Stimulated activated CD4-positive, alpha-beta T cell treated with anti-CD3 and anti-CD28 coated beads, TNF-alpha, amount 100 ng/mL, for 24 hours (primary cell): ENCODE results near the gene ATXN10.
"Not testable (repeated sequence)": the region's sequence is repeated elsewhere in the genome, so short reads cannot be mapped to it uniquely, and the experiment has no call there.

Experiments used
- DNase-seq, 3 experiments: peaks; one replicate each; pipeline ENCODE4 v3.0.0-alpha.2; 2020; ENCODE audit warnings: low read depth in 3 of 3

The ATXN10 gene, protein sequence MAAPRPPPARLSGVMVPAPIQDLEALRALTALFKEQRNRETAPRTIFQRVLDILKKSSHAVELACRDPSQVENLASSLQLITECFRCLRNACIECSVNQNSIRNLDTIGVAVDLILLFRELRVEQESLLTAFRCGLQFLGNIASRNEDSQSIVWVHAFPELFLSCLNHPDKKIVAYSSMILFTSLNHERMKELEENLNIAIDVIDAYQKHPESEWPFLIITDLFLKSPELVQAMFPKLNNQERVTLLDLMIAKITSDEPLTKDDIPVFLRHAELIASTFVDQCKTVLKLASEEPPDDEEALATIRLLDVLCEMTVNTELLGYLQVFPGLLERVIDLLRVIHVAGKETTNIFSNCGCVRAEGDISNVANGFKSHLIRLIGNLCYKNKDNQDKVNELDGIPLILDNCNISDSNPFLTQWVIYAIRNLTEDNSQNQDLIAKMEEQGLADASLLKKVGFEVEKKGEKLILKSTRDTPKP

GRCh38 chr22:45671783-45672563, at the start of gene ATXN10:
ATXN10 (plus strand) TSS chr22:45671834; CDS start chr22:45672064, 230 bp downstream.
- peak; percentile 43 to 73 (median 56) for DNase-seq

DNA sequence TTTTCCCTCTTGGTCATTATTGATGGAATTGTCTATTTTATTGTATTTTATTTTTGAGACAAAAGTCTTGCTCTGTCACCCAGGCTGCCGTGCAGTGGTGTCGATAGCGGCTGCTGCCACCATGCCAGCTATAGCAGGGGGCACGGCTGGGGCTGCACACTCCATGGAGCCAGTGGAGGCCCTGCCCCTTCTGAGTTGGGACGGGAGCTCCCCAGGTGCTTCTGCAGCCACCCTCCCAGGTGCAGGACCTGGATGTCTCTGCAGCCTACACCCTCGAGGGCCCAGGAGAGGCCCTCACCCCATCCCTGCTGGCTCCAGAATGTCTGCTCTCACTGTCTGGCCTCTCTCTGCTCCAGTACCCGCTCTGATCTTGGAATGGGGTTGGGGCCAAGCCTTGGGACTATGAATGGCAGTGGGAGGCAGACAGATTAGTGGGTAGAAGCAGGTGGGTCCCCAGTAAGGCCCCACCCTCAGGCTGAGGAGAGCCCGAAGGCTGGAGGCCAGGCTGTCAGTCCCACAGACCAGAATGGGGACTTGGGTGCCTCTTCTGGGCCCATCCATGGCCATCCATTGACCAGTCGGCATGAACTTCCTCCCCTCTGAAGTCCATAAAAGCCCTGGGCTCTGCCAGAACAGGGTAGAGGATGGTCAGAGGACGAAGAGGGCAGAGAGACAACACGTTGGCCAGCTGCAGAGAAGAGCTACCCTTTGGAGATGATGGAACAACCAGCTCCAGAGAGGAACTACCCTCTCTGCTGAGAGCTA, 49.6 kb upstream of the ATXN10 start:
- no peak for DNase-seq

DNA sequence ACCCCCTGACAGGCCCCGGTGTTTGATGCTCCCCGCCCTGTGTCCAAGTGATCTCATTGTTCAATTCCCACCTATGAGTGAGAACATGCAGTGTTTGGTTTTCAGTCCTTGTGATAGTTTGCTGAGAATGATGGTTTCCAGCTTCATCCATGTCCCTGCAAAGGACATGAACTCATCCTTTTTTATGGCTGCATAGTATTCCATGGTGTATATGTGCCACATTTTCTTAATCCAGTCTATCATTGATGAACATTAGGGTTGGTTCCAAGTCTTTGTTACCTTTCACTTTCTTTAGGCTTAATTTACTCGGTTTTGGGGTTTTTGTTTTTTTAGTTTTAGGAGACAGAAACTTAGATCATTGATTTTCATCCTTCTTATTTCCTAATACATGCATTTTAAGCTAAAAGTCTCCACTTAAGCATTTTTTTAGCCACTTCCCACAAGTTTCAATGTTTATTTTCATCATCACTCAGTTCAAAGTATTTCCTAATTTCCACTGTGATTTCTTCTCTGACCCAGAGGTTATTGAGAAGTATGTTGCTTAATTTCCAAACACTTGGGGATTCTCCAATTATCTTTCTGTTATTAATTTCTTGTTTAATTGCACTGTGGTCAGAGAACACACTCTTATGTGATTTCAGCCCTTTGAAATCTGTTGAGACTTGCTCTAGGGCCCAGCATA, 48.0 kb upstream of the ATXN10 start:
- not testable (repeated sequence) for DNase-seq

DNA sequence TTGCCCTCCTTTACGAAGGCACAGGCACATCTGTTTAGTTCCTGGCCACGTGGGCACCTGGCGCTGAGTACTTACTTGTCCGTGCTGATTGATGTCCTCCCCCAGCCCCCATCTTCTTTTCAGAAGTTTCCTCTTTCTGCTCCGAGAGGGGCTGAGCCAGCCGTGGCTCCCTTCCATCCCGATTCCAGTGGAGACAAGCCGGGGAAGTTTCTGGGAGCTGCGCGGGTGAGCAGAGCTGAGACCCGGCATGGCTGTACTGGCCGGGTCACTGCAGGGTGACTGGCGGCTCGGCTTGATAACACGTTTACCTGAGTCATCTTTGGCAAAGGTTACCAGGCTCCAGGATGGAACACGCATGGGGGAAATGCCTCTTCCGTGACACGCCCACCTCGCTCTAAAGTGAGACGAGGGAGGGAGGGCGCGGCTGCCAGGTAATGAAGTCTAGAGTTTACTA, 45.4 kb upstream of the ATXN10 start:
- DNase-seq, result no peak

- no peak for DNase-seq
Measured at GRCh38 chr22:45627489-45628233, 44.0 kb upstream of the ATXN10 start.

DNA sequence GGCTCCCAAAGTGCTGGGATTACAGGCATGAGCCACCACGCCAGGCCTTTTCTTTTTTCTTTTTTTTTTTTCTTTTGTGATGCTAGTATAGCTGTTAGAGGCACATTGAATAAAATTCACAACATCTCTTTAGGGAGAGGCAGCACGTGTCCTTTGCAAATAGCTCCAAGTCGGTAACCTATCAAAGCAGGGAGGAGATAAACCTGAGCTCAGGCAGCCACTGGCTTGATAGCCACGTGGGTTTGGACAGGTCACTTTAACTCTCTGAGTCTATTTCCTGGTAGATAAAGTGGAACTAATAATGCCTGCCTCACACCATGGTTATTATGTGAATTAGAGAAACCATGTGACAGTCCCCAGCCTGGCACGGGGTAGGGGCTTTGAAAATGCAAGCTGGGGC, 43.1 kb upstream of the ATXN10 start:
- DNase-seq, result no peak

GRCh38 chr22:45629469-45630089, 42.1 kb upstream of the ATXN10 start:
- DNase-seq, result no peak

GRCh38 chr22:45630436-45630835, 41.2 kb upstream of the ATXN10 start:
- DNase-seq, result no peak

GRCh38 chr22:45631140-45631840, 40.3 kb upstream of the ATXN10 start:
- DNase-seq, result no peak

DNA sequence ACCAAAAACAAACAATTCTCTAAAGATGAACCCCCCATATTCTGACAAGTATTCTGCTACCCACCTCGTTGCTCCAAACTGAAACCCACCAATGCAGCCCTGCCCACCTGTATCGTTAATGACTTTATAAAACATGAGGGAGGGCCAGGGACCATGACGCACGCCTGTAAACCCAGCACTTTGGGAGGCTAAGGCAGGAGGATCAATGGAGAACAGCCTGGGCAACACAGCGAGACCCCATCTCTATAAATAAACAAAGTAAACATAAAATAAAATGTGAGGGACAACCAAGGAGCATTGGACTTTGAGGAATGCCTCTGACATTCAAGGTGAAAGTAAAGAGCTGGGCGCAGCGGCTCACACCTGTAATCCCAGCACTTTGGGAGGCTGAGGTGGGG, 39.8 kb upstream of the ATXN10 start:
- DNase-seq, result no peak

GRCh38 chr22:45632791-45633515, 38.7 kb upstream of the ATXN10 start:
- no peak for DNase-seq

DNA sequence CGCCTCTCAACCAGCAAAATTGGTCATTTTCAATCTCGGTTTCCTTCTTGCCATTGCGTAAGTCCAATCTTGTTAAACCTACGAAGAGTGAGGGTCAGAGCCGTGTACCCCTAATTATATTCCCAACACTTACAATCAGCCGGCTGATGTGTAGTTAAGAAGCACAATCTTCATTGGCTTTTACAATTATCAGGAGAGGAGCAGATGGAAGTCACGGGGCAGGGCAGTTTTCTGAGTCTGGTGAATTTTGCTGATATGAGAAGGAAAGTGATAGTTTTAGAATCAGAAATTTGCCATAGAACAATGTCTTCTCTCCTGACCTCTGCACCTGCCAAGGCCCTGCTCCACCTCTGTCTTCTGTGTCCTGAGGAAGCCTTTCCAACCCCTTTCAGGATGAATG, 35.0 kb upstream of the ATXN10 start:
- no peak for DNase-seq

DNA sequence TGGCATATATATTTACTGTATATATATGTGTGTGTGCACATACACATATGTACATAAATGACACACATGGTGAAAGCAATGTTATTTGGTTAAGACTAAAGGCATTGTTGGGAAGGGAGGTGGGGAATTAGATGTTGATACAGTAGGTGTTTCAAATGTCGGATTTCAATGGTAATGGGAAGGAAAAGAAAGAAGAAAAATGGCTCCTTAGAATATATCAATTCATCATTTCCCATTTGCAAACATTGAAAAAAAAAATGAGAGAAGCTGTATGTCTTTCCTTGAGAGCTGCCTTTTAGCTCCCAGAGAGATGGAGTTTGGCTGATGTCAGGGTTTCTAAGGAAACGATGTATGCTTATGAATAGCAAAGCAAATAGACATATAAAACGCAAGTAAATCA, 33.4 kb upstream of the ATXN10 start:
- DNase-seq, result no peak

DNA sequence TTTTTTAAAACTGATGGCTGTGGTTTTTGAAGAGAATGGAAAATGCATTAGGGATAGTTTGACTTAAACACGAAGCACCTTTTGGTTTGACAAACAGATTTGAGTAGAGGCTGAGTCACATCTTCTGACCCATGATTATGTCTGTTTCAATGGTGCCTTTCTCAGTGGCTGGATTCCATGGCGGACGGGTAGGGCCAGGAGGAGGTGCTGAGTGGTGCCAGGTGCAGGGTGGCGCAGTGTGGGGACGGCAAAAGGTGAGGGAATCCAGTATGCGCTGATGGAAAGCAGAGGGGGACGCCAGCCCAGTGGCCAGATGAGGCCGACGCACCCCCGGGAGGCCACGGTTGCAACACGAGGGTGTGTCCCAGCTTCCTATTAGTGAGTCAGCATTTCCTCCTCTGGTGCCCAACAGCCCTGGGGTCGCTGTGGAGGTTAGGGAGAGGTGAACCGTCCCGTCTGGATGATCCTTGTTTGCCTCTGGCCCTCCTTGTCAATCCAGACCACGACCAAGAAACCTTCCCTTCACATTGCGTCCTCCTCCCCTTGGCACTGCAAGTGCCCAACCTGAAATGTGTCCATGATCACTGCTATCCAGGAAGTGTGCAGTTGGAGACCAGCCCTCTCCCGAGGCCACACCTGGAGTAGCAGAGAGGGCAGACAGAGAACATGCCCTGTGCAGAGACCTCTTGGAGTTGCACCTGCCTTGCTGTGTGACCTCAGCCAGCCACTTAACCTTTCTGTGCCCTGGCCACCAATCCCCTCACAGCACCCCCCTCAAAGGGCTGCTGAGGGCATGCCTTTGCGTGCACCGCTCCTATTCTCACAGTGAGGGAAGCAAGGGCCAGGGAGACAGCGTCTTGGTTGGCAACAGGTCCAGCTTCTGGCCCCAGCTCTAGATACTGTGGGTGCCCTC, 32.5 kb upstream of the ATXN10 start:
- DNase-seq, result no peak

DNA sequence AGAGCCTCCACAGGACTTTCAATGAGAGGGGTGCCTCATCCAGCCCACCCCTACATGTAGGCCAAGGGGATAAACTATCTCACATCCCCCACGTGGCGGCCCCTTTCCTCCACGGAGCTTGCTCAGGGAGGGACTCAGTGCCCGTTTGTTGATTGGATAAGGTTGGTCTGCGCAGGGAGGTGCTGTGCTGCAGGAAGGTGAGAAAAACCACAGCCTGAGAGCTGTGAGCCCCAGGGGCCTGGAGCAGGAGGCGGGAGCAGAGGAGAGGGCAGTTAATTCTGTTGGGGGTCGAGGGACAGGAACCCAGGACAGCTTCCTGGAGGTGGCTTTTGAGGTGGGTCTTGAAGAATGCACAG, 31.9 kb upstream of the ATXN10 start:
- no peak for DNase-seq

- no peak for DNase-seq
Measured at GRCh38 chr22:45640291-45640940, 31.2 kb upstream of the ATXN10 start.

- no peak for DNase-seq
Measured at GRCh38 chr22:45640941-45641621, 30.6 kb upstream of the ATXN10 start.
